K562 (cell line): ENCODE measurements around the gene IRF6. TPM values are rescaled to one million over a fixed set of nuclear protein-coding genes. Genes with fewer than 3 reads are reported as not detected.

ENCODE experiments used
- CAMTA2 ChIP-seq: fragments of 250-450 bp; sonication (Bioruptor Pico); conservative IDR thresholded peaks from 2 replicates; pipeline ENCODE4 v1.5.1; 2022
- CBFB ChIP-seq: sonication (generic); formaldehyde crosslinking; IDR thresholded peaks from 2 replicates; pipeline ENCODE4 v1.4.0; 2020; ENCODE audit warnings: mild to moderate bottlenecking, missing genetic modification reagents
- HEY1 ChIP-seq: fragments of 250-450 bp; sonication (Bioruptor Pico); IDR thresholded peaks from 2 replicates; pipeline ENCODE4 v1.5.0; 2020; ENCODE audit warnings: mild to moderate bottlenecking, moderate library complexity, borderline replicate concordance
- LARP7 ChIP-seq: fragments of 450-650 bp; IDR thresholded peaks from 2 replicates; pipeline ENCODE4 v1.6.1; 2016
- NUFIP1 ChIP-seq: fragments of 450-650 bp; IDR thresholded peaks from 2 replicates; pipeline ENCODE4 v1.6.1; 2018; ENCODE audit not compliant: partially characterized antibody
- PML ChIP-seq: IDR thresholded peaks from 2 replicates; pipeline ENCODE4 v1.6.1; 2012; ENCODE audit warnings: low read length, inconsistent platforms
- PRDM10 ChIP-seq: fragments of 450-650 bp; IDR thresholded peaks from 2 replicates; pipeline ENCODE4 v1.6.1; 2018; ENCODE audit not compliant: partially characterized antibody
- RBM14 ChIP-seq: fragments of 200-400 bp; formaldehyde crosslinking; IDR thresholded peaks from 2 replicates; pipeline ENCODE4 v1.6.1; 2018; ENCODE audit warnings: low read depth, mild to moderate bottlenecking, low read length, moderate library complexity, borderline replicate concordance; ENCODE audit not compliant: insufficient read depth
- SREBF1 ChIP-seq: fragments of 150-350 bp; IDR thresholded peaks from 2 replicates; pipeline ENCODE4 v1.6.1; 2014; ENCODE audit warnings: antibody characterized with exemption, low read depth, low read length, borderline replicate concordance
- TEAD2 ChIP-seq: fragments of 450-650 bp; IDR thresholded peaks from 2 replicates; pipeline ENCODE4 v1.6.1; 2016; ENCODE audit warnings: missing genetic modification characterization, control low read depth, missing compliant biosample characterization
- ZBTB11 ChIP-seq, 3 experiments: fragments of 200-800 bp in 1 of 3; fragments of 250-450 bp in 1 of 3; fragments of 450-650 bp in 1 of 3; sonication (Bioruptor Pico) in 1 of 3; sonication (Bioruptor generic) in 1 of 3; formaldehyde crosslinking in 1 of 3; IDR thresholded peaks; 2 replicates each; pipeline versions ENCODE4 v1.6.1 to v1.8.0; 2016 to 2022; ENCODE audit warnings: mild to moderate bottlenecking in 2 of 3, missing genetic modification characterization in 2 of 3, missing compliant biosample characterization in 1 of 3, moderate library complexity in 1 of 3
- ZKSCAN1 ChIP-seq: fragments of 150-350 bp; IDR thresholded peaks from 2 replicates; pipeline ENCODE4 v1.6.1; 2016; ENCODE audit warnings: low read depth, low read length
- ZKSCAN3 ChIP-seq: fragments of 250-450 bp; sonication (Bioruptor Pico); IDR thresholded peaks from 2 replicates; pipeline ENCODE4 v1.4.0; 2020
- ZNF277 ChIP-seq: fragments of 250-450 bp; sonication (Bioruptor Pico); IDR thresholded peaks from 2 replicates; pipeline ENCODE4 v1.8.0; 2022; ENCODE audit warnings: inconsistent platforms, mild to moderate bottlenecking, moderate library complexity, borderline replicate concordance
- polyA plus RNA-seq, 8 experiments: library from polyadenylated mRNA; depleted of rRNA in 4 of 8; stranded (reverse) in 5 of 8; unstranded in 3 of 8; fragments of >200 nt; fragmentation: Nextera tagmentation in 2 of 8; fragmentation: Illumina TruSeq in 1 of 8; extraction: Ambion mirVana in 2 of 8; extraction: Trizol in 1 of 8; gene quantifications; 2 replicates each; pipeline versions ENCODE4 v1.2.1 to v1.2.3, GENCODE V29; 2011 to 2014; ENCODE audit warnings: inconsistent platforms in 1 of 8, missing spikeins in 1 of 8
- total RNA-seq, 7 experiments: library from RNA; depleted of rRNA in 6 of 7; stranded (reverse); fragments of >200 nt in 6 of 7; fragmentation: Illumina TruSeq in 2 of 7; extraction: Trizol in 2 of 7; gene quantifications; 2 replicates each; pipeline versions ENCODE4 v1.2.1 to v1.2.3, GENCODE V29; 2011 to 2021; ENCODE audit warnings: low replicate concordance in 1 of 7
- TF ChIP-seq, protein P1 (sequence below): fragments of 450-650 bp; IDR thresholded peaks from 2 replicates; pipeline ENCODE4 v1.6.1; 2014; ENCODE audit warnings: low read depth, mild to moderate bottlenecking, moderate library complexity, borderline replicate concordance
- TF ChIP-seq, protein P2 (sequence below): fragments of 250-450 bp; sonication (Bioruptor Pico); IDR thresholded peaks from 2 replicates; pipeline ENCODE4 v1.5.1; 2021; ENCODE audit warnings: mild to moderate bottlenecking

IRF6 gene
- total and polyA plus RNA-seq, 9 of the 15 experiments (the other 6 are each of a cell fraction or from before 2014, with no cell fraction given) = 0.03 to 0.65 (median 0.17) TPM

- TF ChIP-seq TEAD2 (tag) = no peak
- TF ChIP-seq SREBF1 = no peak
- TF ChIP-seq NUFIP1 = no peak
- no peak for TF ChIP-seq ZKSCAN3 (CRISPR knock-in tag)
- TF ChIP-seq CAMTA2 (CRISPR knock-in tag) = no peak
- TF ChIP-seq, protein P1, sequence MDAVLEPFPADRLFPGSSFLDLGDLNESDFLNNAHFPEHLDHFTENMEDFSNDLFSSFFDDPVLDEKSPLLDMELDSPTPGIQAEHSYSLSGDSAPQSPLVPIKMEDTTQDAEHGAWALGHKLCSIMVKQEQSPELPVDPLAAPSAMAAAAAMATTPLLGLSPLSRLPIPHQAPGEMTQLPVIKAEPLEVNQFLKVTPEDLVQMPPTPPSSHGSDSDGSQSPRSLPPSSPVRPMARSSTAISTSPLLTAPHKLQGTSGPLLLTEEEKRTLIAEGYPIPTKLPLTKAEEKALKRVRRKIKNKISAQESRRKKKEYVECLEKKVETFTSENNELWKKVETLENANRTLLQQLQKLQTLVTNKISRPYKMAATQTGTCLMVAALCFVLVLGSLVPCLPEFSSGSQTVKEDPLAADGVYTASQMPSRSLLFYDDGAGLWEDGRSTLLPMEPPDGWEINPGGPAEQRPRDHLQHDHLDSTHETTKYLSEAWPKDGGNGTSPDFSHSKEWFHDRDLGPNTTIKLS = no peak
- TF ChIP-seq HEY1 (CRISPR knock-in tag) = no peak
- no peak for TF ChIP-seq ZNF277
- TF ChIP-seq PRDM10 = no peak
- TF ChIP-seq CBFB (CRISPR knock-in tag) = no peak
- TF ChIP-seq ZKSCAN1 = no peak
- TF ChIP-seq, protein P2, sequence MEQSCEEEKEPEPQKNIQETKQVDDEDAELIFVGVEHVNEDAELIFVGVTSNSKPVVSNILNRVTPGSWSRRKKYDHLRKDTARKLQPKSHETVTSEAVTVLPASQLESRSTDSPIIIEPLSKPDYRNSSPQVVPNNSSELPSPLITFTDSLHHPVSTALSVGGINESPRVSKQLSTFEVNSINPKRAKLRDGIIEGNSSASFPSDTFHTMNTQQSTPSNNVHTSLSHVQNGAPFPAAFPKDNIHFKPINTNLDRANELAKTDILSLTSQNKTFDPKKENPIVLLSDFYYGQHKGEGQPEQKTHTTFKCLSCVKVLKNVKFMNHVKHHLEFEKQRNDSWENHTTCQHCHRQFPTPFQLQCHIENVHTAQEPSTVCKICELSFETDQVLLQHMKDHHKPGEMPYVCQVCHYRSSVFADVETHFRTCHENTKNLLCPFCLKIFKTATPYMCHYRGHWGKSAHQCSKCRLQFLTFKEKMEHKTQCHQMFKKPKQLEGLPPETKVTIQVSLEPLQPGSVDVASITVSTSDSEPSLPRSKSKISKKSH (CRISPR knock-in tag) = no peak
- no peak for TF ChIP-seq LARP7
- no peak for TF ChIP-seq RBM14
- TF ChIP-seq PML = no peak
- no peak for TF ChIP-seq ZBTB11 (CRISPR knock-in tag; IDR thresholded peaks at IDR 0.05)
These were observed 2.2 kb upstream of the IRF6 start (continued) for GRCh38 chr1:209808059-209808581.
